Upper lobe of left lung (tissue), 6 donors: ENCODE data around the gene COX4I1. TPM values are rescaled to one million over a fixed set of nuclear protein-coding genes. Genes with fewer than 3 reads are reported as not detected.

Source experiments
- ATAC-seq, 2 donors: fragments of 200-7000 bp; cut with Tn5 transposase; one replicate each; pipeline ENCODE4 v1.9.1; 2022; ENCODE audit warnings: mild to moderate bottlenecking in 2 of 2, moderate library complexity in 2 of 2; ENCODE audit not compliant: low FRiP score in 2 of 2
- DNase-seq, 2 donors: peaks; one replicate each; pipeline ENCODE4 v3.0.0-alpha.2; 2019 to 2020
- H3K27ac ChIP-seq, 4 donors: fragments of 200-600 bp; sonication (generic); one replicate each; pipeline ENCODE4 v1.5.1; 2016 to 2019
- H3K27me3 ChIP-seq, 4 donors: fragments of 200-600 bp; sonication (generic); one replicate each; pipeline ENCODE4 v1.5.1; 2017 to 2019
- H3K36me3 ChIP-seq, 4 donors: fragments of 200-600 bp; sonication (generic); one replicate each; pipeline ENCODE4 v1.5.1; 2016 to 2019
- H3K4me1 ChIP-seq, 4 donors: fragments of 200-600 bp; sonication (generic); one replicate each; pipeline ENCODE4 v1.5.1; 2018 to 2019
- H3K4me3 ChIP-seq, 4 donors: fragments of 200-600 bp; sonication (generic); one replicate each; pipeline ENCODE4 v1.5.1; 2017 to 2019; ENCODE audit warnings: mild to moderate bottlenecking in 2 of 4, moderate library complexity in 1 of 4
- H3K9me3 ChIP-seq, 4 donors: fragments of 200-600 bp; sonication (generic); one replicate each; pipeline ENCODE4 v1.5.1; 2018 to 2019
- EP300 ChIP-seq, 4 donors: sonication (generic); formaldehyde crosslinking; IDR thresholded peaks; one replicate each; pipeline ENCODE4 v1.5.1; 2017; ENCODE audit warnings: antibody characterized with exemption in 4 of 4, control low read depth in 2 of 4
- POLR2A ChIP-seq, 4 donors: fragments of 450-650 bp; IDR thresholded peaks; one replicate each; pipeline ENCODE4 v1.5.1; 2016 to 2017; ENCODE audit warnings: antibody characterized with exemption in 4 of 4, mild to moderate bottlenecking in 2 of 4
- POLR2AphosphoS5 ChIP-seq, 2 donors: sonication (generic); formaldehyde crosslinking; IDR thresholded peaks; one replicate each; pipeline ENCODE4 v1.5.1; 2017; ENCODE audit warnings: antibody characterized with exemption in 2 of 2
- WGBS, 2 donors: methylation state at CpG; one replicate each; pipeline ENCODE4 v1.1.5; 2017 to 2018; 5-methylcytosine and 5-hydroxymethylcytosine counted together
- total RNA-seq, 6 donors: library from RNA; depleted of rRNA in 4 of 6; stranded (reverse); fragments of >200 nt in 4 of 6; gene quantifications; one replicate each; pipeline versions ENCODE4 v1.1.0 to v1.2.1, GENCODE V29; 2016 to 2021
- TF ChIP-seq, protein P1 (sequence below), 6 experiments: fragments of 450-650 bp in 4 of 6; fragments of 200-600 bp in 2 of 6; sonication (generic) in 2 of 6; IDR thresholded peaks; one replicate each; pipeline ENCODE4 v1.5.1; 2016 to 2019; ENCODE audit warnings: antibody characterized with exemption in 6 of 6
- donor health status: DM: no; HTN: no; CAD: no; lungs with moderate emphysema.
- donor health status: DM: no; HTN: yes; CAD: no; lungs with severe emphysema.

Gene COX4I1
- total RNA-seq, 6 donors from 2014 or later: 160 to 490 (median 439) TPM

DNA sequence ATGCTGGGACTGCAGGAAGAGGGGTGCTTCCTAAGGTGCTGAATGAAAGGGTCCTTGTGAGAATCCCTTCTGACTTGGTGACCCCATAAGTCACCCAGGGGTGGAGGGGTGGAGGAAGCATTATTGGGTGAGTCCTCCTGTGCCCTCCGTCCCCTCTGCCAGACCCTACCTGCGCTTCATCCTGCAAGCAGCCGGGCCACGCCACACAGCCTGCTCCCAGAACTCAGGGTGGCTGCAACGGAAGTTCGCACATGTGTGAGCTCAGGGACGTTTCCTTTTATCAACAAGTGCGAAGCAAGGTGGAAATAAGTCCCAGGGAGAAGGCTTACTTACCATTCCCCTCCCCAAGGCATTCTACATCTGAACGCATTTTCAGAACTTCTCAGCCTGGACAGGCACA lies 40.9 kb downstream of the COX4I1 start:
- WGBS, 2 donors: 89 to 95% methylated on average over 8 to 9 of the region's 9 CpGs
- Histone ChIP-seq H3K27me3 (no peaks in the 10 kb centered on the region), H3K4me1 (peaks cover 0 to 12% (median 4%) of the 10 kb centered on the region in 4 donors), H3K4me3 (no peak overlapping the region), H3K9me3 (no peaks in the 10 kb centered on the region), H3K36me3 (no peaks in the 10 kb centered on the region), H3K27ac (no peak overlapping the region)
- no peak for ATAC-seq
- TF ChIP-seq POLR2AphosphoS5 (IDR thresholded peaks at IDR 0.05) (no peak), EP300 (IDR thresholded peaks at IDR 0.05) (no peak)
- TF ChIP-seq, protein P1, sequence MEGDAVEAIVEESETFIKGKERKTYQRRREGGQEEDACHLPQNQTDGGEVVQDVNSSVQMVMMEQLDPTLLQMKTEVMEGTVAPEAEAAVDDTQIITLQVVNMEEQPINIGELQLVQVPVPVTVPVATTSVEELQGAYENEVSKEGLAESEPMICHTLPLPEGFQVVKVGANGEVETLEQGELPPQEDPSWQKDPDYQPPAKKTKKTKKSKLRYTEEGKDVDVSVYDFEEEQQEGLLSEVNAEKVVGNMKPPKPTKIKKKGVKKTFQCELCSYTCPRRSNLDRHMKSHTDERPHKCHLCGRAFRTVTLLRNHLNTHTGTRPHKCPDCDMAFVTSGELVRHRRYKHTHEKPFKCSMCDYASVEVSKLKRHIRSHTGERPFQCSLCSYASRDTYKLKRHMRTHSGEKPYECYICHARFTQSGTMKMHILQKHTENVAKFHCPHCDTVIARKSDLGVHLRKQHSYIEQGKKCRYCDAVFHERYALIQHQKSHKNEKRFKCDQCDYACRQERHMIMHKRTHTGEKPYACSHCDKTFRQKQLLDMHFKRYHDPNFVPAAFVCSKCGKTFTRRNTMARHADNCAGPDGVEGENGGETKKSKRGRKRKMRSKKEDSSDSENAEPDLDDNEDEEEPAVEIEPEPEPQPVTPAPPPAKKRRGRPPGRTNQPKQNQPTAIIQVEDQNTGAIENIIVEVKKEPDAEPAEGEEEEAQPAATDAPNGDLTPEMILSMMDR (IDR thresholded peaks at IDR 0.05): no peak
- DNase-seq: no peak

DNA sequence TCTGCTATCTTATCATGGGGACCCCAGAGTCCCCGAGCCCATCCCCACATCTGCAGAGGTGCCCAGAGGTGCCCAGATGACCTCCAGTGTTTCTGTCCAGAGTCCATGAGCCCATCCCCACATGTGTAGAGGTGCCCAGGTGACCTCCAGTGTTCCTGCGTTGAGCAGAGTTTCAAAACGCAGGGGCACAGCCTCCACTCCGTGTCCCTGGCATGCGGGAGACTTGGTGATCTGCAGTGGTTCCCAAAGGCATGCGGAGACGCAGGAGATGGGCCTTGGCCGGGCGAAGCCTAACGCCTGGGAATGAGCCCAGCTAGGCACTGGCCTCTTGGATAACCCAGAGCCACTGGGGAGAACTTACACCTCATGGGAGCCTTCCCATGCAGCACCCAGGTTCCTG lies 41.3 kb downstream of the COX4I1 start:
- WGBS, 2 donors: 91 to 92% methylated on average over 5 to 10 of the region's 10 CpGs
- no peak for DNase-seq
- no peaks in the 10 kb centered on the region for H3K36me3 ChIP-seq
- no peak overlapping the region for H3K27ac ChIP-seq
- no peak for ATAC-seq
- peaks cover 0 to 12% (median 4%) of the 10 kb centered on the region in 4 donors for H3K4me1 ChIP-seq
- H3K4me3 ChIP-seq: no peak overlapping the region
- TF ChIP-seq EP300 (IDR thresholded peaks at IDR 0.05): no peak
- no peak for TF ChIP-seq POLR2A (IDR thresholded peaks at IDR 0.05)
- TF ChIP-seq POLR2AphosphoS5 (IDR thresholded peaks at IDR 0.05): no peak
- TF ChIP-seq, protein P1 (IDR thresholded peaks at IDR 0.05): no peak
- H3K27me3 ChIP-seq: no peaks in the 10 kb centered on the region
- H3K9me3 ChIP-seq: no peaks in the 10 kb centered on the region

DNA sequence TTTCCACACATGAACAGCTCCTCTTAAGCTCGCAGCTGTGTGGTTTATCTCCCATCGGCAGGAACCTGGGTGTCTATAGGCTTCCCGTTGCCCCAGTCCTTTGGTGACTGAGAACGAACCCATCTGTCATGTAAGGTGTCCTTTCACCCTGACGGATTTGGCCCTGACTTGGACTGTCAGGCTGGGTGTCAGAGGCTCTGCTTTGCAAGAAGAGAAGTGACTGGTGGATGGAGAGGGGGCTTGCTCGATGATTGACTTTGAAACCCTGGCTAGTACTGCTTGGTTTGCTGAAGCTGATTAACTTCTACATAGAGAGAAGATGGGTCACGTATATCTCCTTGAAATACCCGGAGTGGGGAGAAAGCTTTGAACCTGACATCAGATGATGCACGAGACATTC lies 42.9 kb downstream of the COX4I1 start:
- H3K9me3 ChIP-seq: no peaks in the 10 kb centered on the region
- H3K4me3 ChIP-seq: no peak overlapping the region
- ATAC-seq (no peak), DNase-seq (no peak)
- no peak overlapping the region for H3K27ac ChIP-seq
- no peaks in the 10 kb centered on the region for H3K27me3 ChIP-seq
- 87 to 92% methylated on average over 9 of the region's 9 CpGs for WGBS, 2 donors
- TF ChIP-seq EP300 (IDR thresholded peaks at IDR 0.05) (no peak), POLR2A (IDR thresholded peaks at IDR 0.05) (no peak), POLR2AphosphoS5 (IDR thresholded peaks at IDR 0.05) (no peak)
- TF ChIP-seq, protein P1 (IDR thresholded peaks at IDR 0.05): no peak
- no peaks in the 10 kb centered on the region for H3K36me3 ChIP-seq
- peaks cover 0 to 8% (median 0%) of the 10 kb centered on the region in 4 donors for H3K4me1 ChIP-seq

DNA sequence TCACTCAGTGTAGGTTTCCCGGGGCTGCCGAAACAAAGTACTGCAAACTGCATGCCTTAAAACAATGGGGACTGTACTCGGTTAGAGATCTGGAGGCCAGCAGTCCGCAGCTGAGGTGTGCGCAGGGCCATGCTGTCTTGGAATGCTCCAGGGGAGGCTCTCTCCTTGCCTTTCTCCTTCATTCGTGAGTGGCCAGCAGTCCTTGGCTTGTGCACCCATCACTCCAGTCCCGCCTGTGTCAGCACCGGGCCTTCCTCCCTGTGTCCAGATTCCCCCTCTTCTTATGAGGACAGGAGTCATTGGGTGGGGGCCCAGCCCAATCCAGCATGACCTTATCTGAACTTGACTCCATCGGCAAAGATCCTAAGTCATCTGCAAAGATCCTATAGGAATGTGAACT lies 43.4 kb downstream of the COX4I1 start:
- Histone ChIP-seq H3K36me3 (no peaks in the 10 kb centered on the region), H3K4me1 (peaks cover 0 to 6% (median 0%) of the 10 kb centered on the region in 4 donors), H3K9me3 (no peaks in the 10 kb centered on the region), H3K27me3 (no peaks in the 10 kb centered on the region), H3K27ac (no peak overlapping the region), H3K4me3 (no peak overlapping the region)
- no peak for ATAC-seq
- WGBS, 2 donors: 89 to 96% methylated on average over 7 to 9 of the region's 9 CpGs
- TF ChIP-seq POLR2AphosphoS5 (IDR thresholded peaks at IDR 0.05): no peak
- no peak for TF ChIP-seq POLR2A (IDR thresholded peaks at IDR 0.05)
- TF ChIP-seq EP300 (IDR thresholded peaks at IDR 0.05): no peak
- TF ChIP-seq, protein P1 (IDR thresholded peaks at IDR 0.05): no peak
- DNase-seq: no peak

GRCh38 chr16:85843471-85844168 lies 44.1 kb downstream of the COX4I1 start:
- Histone ChIP-seq H3K4me3 (no peak overlapping the region), H3K9me3 (no peaks in the 10 kb centered on the region), H3K27ac (no peak overlapping the region), H3K27me3 (no peaks in the 10 kb centered on the region), H3K36me3 (no peaks in the 10 kb centered on the region), H3K4me1 (peaks cover 0 to 6% (median 0%) of the 10 kb centered on the region in 4 donors)
- DNase-seq (no peak), ATAC-seq (no peak)
- WGBS, 2 donors: 89 to 90% methylated on average over 11 of the region's 11 CpGs
- TF ChIP-seq, protein P1 (IDR thresholded peaks at IDR 0.05): no peak
- TF ChIP-seq POLR2AphosphoS5 (IDR thresholded peaks at IDR 0.05) (no peak), EP300 (IDR thresholded peaks at IDR 0.05) (no peak), POLR2A (IDR thresholded peaks at IDR 0.05) (no peak)
